SK-N-MC (cell line): Measurements from ENCODE around the gene C16orf92.

ENCODE experiments used
- EZH2 ChIP-seq: fragments of 200-600 bp; sonication (generic); IDR thresholded peaks from one replicate; pipeline ENCODE4 v1.6.1; 2017; ENCODE audit warnings: antibody characterized with exemption
- POLR2AphosphoS5 ChIP-seq: IDR thresholded peaks from 2 replicates; pipeline ENCODE4 v1.6.1; 2012; ENCODE audit warnings: mild to moderate bottlenecking, low read depth, low read length, borderline replicate concordance

DNA sequence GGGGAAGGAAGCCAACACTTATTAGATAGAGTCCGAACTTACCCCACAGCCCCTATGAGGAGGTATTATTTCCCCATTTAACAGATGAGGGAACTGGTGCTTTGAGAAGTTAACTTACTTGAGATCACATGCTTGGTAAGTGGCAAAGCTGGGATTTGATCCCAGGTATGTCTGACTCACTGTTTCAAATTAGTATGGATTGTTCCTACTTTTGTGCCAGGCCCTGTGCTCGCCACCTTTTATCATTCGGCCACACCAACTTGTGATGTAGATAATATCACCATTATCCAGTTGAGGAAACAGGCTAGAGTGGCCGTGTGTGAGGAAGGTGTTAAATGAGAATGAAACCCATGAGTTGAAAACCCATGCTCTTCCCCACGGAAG is 38.2 kb upstream of the C16orf92 start:
- no peak for TF ChIP-seq EZH2
- no peak for TF ChIP-seq POLR2AphosphoS5
